Prostate gland (tissue), 2 donors: ENCODE results near the gene XXYLT1.

Source experiments
- CTCF ChIP-seq, 4 experiments: fragments of 200-600 bp in 2 of 4; fragments of 450-650 bp in 2 of 4; sonication (generic) in 2 of 4; IDR thresholded peaks; 1 replicate in 3 of 4; 2 replicates in 1 of 4; pipeline ENCODE4 v1.5.1; 2016 to 2019; ENCODE audit warnings: antibody characterized with exemption in 4 of 4, mild to moderate bottlenecking in 2 of 4, moderate library complexity in 2 of 4
- POLR2AphosphoS5 ChIP-seq: sonication (generic); formaldehyde crosslinking; IDR thresholded peaks from one replicate; pipeline ENCODE4 v1.6.1; 2017; ENCODE audit warnings: antibody characterized with exemption

- TF ChIP-seq POLR2AphosphoS5 (no peak), CTCF (IDR thresholded peaks at IDR 0.05) (no peak)
Observed at GRCh38 chr3:195035345-195036202, 235.4 kb downstream of the XXYLT1 start.
